Islet precursor cell (in vitro differentiated cells): Measurements from ENCODE around the gene SALL3.

Experiments used
- DNase-seq: peaks from one replicate; pipeline ENCODE4 v3.0.0-alpha.2; 2018

SALL3 gene

GRCh38 chr18:78965917-78966792, 13.5 kb upstream of the SALL3 start:
- DNase-seq, result no peak

- no peak for DNase-seq
Measured at GRCh38 chr18:78966793-78967106, 12.9 kb upstream of the SALL3 start.

GRCh38 chr18:78967692-78968091, 11.9 kb upstream of the SALL3 start:
- DNase-seq, result peak; percentile 2

GRCh38 chr18:78969574-78970315, 9.9 kb upstream of the SALL3 start:
- DNase-seq, result no peak

- no peak for DNase-seq
Measured at GRCh38 chr18:78970774-78971333, 8.8 kb upstream of the SALL3 start.

- no peak for DNase-seq
Measured at GRCh38 chr18:78971511-78972245, 7.9 kb upstream of the SALL3 start.

GRCh38 chr18:78972385-78972918, 7.2 kb upstream of the SALL3 start:
- DNase-seq, result no peak

- no peak for DNase-seq
Measured at GRCh38 chr18:78972930-78973331, 6.7 kb upstream of the SALL3 start.

- DNase-seq, result peak; percentile 49
Measured at GRCh38 chr18:78973357-78974083, 6.1 kb upstream of the SALL3 start.

GRCh38 chr18:78974115-78974761, 5.4 kb upstream of the SALL3 start:
- DNase-seq, result peak; percentile 59

GRCh38 chr18:78975292-78975691, 4.3 kb upstream of the SALL3 start:
- DNase-seq, result peak; percentile 54

GRCh38 chr18:78975699-78976335, 3.8 kb upstream of the SALL3 start:
- no peak for DNase-seq

GRCh38 chr18:78976765-78977636, 2.6 kb upstream of the SALL3 start:
- peak; percentile 52 for DNase-seq

- peak; percentile 55 for DNase-seq
Measured at GRCh38 chr18:78977637-78978348, 1.8 kb upstream of the SALL3 start.

GRCh38 chr18:78978349-78979055, 1.1 kb upstream of the SALL3 start:
- peak; percentile 64 for DNase-seq

GRCh38 chr18:78979056-78979729, 425 bp upstream of the SALL3 start:
- DNase-seq, result peak; percentile 67

- peak; percentile 64 for DNase-seq
Measured at GRCh38 chr18:78980279-78980771, 707 bp downstream of the SALL3 start.
